Measurements from ENCODE around the gene CASP1.

The CASP1 gene

GRCh38 chr11:105027678-105028077 is 7.3 kb downstream of the CASP1 start:
- Histone ChIP-seq H3K9me3 (ENCODE audit: control insufficient read depth, insufficient read depth, low read length) (no peaks in the 10 kb centered on the region; the same call in 1 of the 2 replicates), H3K4me1 (ENCODE audit: insufficient read depth, low read length) (no peaks in the 10 kb centered on the region), H3K9ac (ENCODE audit: low read depth, low read length) (no peak overlapping the region), H3K36me3 (ENCODE audit: insufficient read depth, low read length) (no peaks in the 10 kb centered on the region)

GRCh38 chr11:105024394-105024793 is 10.6 kb downstream of the CASP1 start:
- Histone ChIP-seq H3K9me3 (ENCODE audit: control insufficient read depth, insufficient read depth, low read length) (no peaks in the 10 kb centered on the region; the same call in 1 of the 2 replicates), H3K4me1 (ENCODE audit: insufficient read depth, low read length) (no peaks in the 10 kb centered on the region), H3K9ac (ENCODE audit: low read depth, low read length) (no peak overlapping the region), H3K36me3 (ENCODE audit: insufficient read depth, low read length) (no peaks in the 10 kb centered on the region)

DNA sequence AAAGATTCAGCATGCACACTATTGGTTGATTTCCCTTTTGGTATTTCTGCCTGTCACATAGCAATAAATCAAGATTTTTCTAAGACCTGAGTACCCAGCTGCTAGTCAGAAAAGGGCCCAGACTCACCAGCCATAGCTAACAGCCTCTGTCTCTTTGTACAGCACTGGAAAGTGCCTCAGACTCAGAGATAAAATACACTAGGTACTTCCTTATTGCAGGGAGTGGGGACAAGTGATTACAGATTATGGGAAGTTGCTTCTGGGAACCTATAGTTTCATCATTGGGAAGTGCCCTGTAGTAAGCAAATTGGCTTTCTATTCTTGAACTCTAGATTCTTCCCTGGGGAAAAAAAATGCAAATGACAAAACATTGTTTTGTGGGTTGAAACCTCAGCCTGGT is 11.9 kb downstream of the CASP1 start, which contains the start of gene CASP5:
TSS of gene CASP5 (minus strand) at position 166 of the 400 bp plus-strand sequence. CDS start at position 134, 32 bp downstream.
- H3K9ac ChIP-seq (ENCODE audit: low read depth, low read length) = no peak within 1 kb of the TSS
- no peaks in the 10 kb centered on the region for H3K36me3 ChIP-seq (ENCODE audit: insufficient read depth, low read length)
- no peaks in the 10 kb centered on the region; the same call in 1 of the 2 replicates for H3K9me3 ChIP-seq (ENCODE audit: control insufficient read depth, insufficient read depth, low read length)
- no peaks in the 10 kb centered on the region for H3K4me1 ChIP-seq (ENCODE audit: insufficient read depth, low read length)

- Histone ChIP-seq H3K9me3 (ENCODE audit: control insufficient read depth, insufficient read depth, low read length) (no peaks in the 10 kb centered on the region; the same call in 1 of the 2 replicates), H3K9ac (ENCODE audit: low read depth, low read length) (no peak overlapping the region), H3K4me1 (ENCODE audit: insufficient read depth, low read length) (no peaks in the 10 kb centered on the region), H3K36me3 (ENCODE audit: insufficient read depth, low read length) (no peaks in the 10 kb centered on the region)
Measured at GRCh38 chr11:105022527-105022926, 12.4 kb downstream of the CASP1 start.

- Histone ChIP-seq H3K9me3 (ENCODE audit: control insufficient read depth, insufficient read depth, low read length) (no peaks in the 10 kb centered on the region), H3K9ac (ENCODE audit: low read depth, low read length) (no peak overlapping the region), H3K4me1 (ENCODE audit: insufficient read depth, low read length) (peaks cover 7% of the 10 kb centered on the region; the same call in 1 of the 2 replicates), H3K36me3 (ENCODE audit: insufficient read depth, low read length) (no peaks in the 10 kb centered on the region)
Measured at GRCh38 chr11:105007463-105007862, 27.5 kb downstream of the CASP1 start.

- Histone ChIP-seq H3K4me1 (ENCODE audit: insufficient read depth, low read length) (peaks cover 7% of the 10 kb centered on the region; the same call in 1 of the 2 replicates), H3K9ac (ENCODE audit: low read depth, low read length) (no peak overlapping the region), H3K36me3 (ENCODE audit: insufficient read depth, low read length) (no peaks in the 10 kb centered on the region), H3K9me3 (ENCODE audit: control insufficient read depth, insufficient read depth, low read length) (no peaks in the 10 kb centered on the region)
Measured at GRCh38 chr11:105005451-105005845, 29.5 kb downstream of the CASP1 start.

DNA sequence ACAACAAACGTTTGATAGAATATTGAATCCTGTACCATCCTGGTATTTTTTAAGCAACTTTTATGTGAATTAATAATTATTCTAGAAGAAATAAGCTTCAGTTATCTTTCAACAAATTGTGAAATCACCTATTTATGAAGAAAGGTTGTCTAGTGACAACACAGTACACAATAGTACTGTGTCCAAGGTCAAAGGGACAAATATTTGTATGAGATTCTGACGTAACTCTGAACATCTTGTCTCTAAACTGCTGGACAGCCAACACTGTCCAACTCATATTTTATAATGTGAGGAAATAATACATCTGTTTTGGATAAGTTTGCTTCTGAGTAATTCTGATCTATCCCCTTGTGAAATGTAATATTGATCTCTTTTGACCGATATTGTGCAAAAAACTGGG is 30.9 kb downstream of the CASP1 start:
- H3K36me3 ChIP-seq (ENCODE audit: insufficient read depth, low read length) = no peaks in the 10 kb centered on the region
- no peaks in the 10 kb centered on the region for H3K9me3 ChIP-seq (ENCODE audit: control insufficient read depth, insufficient read depth, low read length)
- H3K4me1 ChIP-seq (ENCODE audit: insufficient read depth, low read length) = peaks cover 7% of the 10 kb centered on the region; the same call in 1 of the 2 replicates
- H3K9ac ChIP-seq (ENCODE audit: low read depth, low read length) = no peak overlapping the region

- Histone ChIP-seq H3K4me1 (ENCODE audit: insufficient read depth, low read length) (peaks cover 7% of the 10 kb centered on the region; the same call in 1 of the 2 replicates), H3K9me3 (ENCODE audit: control insufficient read depth, insufficient read depth, low read length) (no peaks in the 10 kb centered on the region), H3K9ac (ENCODE audit: low read depth, low read length) (no peak overlapping the region), H3K36me3 (ENCODE audit: insufficient read depth, low read length) (no peaks in the 10 kb centered on the region)
Measured at GRCh38 chr11:105003151-105003550, 31.8 kb downstream of the CASP1 start.

DNA sequence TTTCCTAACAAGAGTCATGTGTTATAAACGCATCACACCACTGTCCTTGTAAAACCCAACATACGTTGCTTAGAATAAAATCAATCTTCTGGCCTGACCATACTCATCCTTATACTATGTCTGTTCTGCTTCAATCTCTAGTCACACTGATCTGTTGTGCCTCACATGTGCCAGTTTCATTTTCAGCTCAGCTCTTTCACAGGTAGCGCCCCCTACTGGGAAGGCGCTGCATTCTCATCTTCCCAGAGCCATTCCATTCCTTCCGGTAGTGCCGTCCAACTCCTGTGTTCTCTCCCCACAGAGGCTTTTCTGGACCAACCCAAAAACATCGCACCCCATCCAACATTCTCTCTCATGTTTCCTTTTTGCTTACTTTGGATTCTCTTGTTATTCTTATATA is 34.1 kb downstream of the CASP1 start:
- no peaks in the 10 kb centered on the region for H3K36me3 ChIP-seq (ENCODE audit: insufficient read depth, low read length)
- no peak overlapping the region for H3K9ac ChIP-seq (ENCODE audit: low read depth, low read length)
- peaks cover 7% of the 10 kb centered on the region; the same call in 1 of the 2 replicates for H3K4me1 ChIP-seq (ENCODE audit: insufficient read depth, low read length)
- no peaks in the 10 kb centered on the region for H3K9me3 ChIP-seq (ENCODE audit: control insufficient read depth, insufficient read depth, low read length)

GRCh38 chr11:105000167-105000566 is 34.8 kb downstream of the CASP1 start:
- H3K9ac ChIP-seq (ENCODE audit: low read depth, low read length) = no peak overlapping the region
- H3K9me3 ChIP-seq (ENCODE audit: control insufficient read depth, insufficient read depth, low read length) = no peaks in the 10 kb centered on the region
- peaks cover 2% of the 10 kb centered on the region; the same call in 1 of the 2 replicates for H3K4me1 ChIP-seq (ENCODE audit: insufficient read depth, low read length)
- no peaks in the 10 kb centered on the region for H3K36me3 ChIP-seq (ENCODE audit: insufficient read depth, low read length)

- Histone ChIP-seq H3K9me3 (ENCODE audit: control insufficient read depth, insufficient read depth, low read length) (no peaks in the 10 kb centered on the region), H3K9ac (ENCODE audit: low read depth, low read length) (no peak overlapping the region), H3K36me3 (ENCODE audit: insufficient read depth, low read length) (no peaks in the 10 kb centered on the region), H3K4me1 (ENCODE audit: insufficient read depth, low read length) (no peaks in the 10 kb centered on the region)
Measured at GRCh38 chr11:104999721-105000120, 35.2 kb downstream of the CASP1 start.

DNA sequence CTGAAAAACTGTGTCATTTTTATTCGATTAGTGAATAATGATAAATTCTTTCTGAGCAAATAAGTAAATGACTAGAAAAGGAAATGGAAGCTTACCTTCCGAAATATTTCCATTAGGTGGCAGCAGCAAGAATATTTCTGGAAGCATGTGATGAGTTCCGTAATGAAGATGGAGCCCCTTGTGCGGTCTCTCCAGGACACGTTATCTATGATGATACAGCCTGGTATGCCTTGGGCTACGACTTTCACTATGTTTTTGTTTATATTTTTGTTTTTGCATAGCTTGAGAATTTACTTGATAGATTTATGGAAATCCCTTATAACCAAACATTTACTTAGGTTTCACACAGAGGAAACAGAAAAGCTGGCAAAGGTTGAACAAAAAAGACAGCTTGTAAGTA is 37.7 kb downstream of the CASP1 start:
- Histone ChIP-seq H3K4me1 (ENCODE audit: insufficient read depth, low read length) (no peaks in the 10 kb centered on the region), H3K9me3 (ENCODE audit: control insufficient read depth, insufficient read depth, low read length) (no peaks in the 10 kb centered on the region), H3K9ac (ENCODE audit: low read depth, low read length) (no peak overlapping the region), H3K36me3 (ENCODE audit: insufficient read depth, low read length) (no peaks in the 10 kb centered on the region)

- no peak overlapping the region for H3K9ac ChIP-seq (ENCODE audit: low read depth, low read length)
Measured at GRCh38 chr11:104995001-104995408, 39.9 kb downstream of the CASP1 start.

DNA sequence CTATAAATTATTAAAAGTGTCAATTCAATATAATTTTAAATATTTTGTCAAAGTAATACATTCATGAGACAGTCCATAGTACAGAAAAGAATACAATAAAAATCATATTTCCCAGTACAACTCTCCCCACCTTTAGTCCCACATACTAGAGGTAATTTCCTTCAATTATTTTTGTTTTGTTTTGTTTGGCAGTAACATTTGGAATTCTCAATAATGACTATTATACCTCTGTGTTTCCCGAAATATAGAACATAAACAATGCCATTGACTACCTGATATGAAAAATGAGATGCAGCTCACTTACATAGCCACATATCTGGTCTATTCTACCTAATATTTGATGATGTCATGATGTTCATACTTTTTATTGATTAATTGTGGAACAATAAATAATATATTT is 42.2 kb downstream of the CASP1 start:
- Histone ChIP-seq H3K4me1 (ENCODE audit: insufficient read depth, low read length) (no peaks in the 10 kb centered on the region), H3K9ac (ENCODE audit: low read depth, low read length) (no peak overlapping the region), H3K36me3 (ENCODE audit: insufficient read depth, low read length) (no peaks in the 10 kb centered on the region), H3K9me3 (ENCODE audit: control insufficient read depth, insufficient read depth, low read length) (no peaks in the 10 kb centered on the region)

More at GRCh38 chr11:104995001-104995408, 39.9 kb downstream of the CASP1 start:
- no peaks in the 10 kb centered on the region for H3K9me3 ChIP-seq (ENCODE audit: control insufficient read depth, insufficient read depth, low read length)
- H3K4me1 ChIP-seq (ENCODE audit: insufficient read depth, low read length) = no peaks in the 10 kb centered on the region
- H3K36me3 ChIP-seq (ENCODE audit: insufficient read depth, low read length) = no peaks in the 10 kb centered on the region

DNA sequence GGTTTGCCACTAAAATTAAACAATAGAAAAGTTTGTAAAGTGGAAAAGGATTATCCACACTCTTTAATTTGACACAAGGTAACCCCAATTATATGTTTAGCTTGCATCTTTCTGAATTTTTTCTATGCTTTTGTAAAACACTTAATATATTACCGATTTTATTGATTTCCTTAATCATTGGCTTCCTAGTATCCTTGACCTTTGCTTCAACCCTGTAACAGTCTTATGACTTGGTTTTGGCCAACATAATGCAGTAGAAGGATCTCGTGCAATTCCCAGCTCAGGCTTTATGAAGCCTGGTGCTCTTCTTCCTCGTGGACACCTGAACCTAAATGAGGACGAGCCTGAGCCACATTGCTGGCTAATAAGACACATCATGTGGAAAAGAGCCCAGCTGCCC is 43.0 kb downstream of the CASP1 start:
- Histone ChIP-seq H3K36me3 (ENCODE audit: insufficient read depth, low read length) (no peaks in the 10 kb centered on the region), H3K9me3 (ENCODE audit: control insufficient read depth, insufficient read depth, low read length) (no peaks in the 10 kb centered on the region), H3K4me1 (ENCODE audit: insufficient read depth, low read length) (no peaks in the 10 kb centered on the region), H3K9ac (ENCODE audit: low read depth, low read length) (no peak overlapping the region)

DNA sequence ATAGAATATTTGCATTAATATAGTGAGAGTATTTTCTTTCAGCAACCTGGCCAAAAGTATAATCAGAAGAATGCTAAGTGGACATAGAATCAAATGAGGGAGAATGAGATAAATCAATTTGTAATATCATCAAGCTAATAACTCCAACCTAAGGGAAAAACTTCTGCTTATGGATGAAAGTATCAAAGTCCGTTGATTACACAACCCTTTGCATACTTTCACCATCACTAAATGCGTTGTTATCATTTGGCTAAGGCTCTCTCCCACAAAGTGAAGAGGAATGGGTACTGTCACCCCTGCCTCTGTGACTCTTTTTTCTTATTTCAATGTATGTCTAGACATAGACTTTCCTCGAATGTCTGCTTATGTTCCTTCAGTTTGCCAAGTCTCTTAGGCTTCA is 50.1 kb downstream of the CASP1 start:
- no peak overlapping the region for H3K9ac ChIP-seq (ENCODE audit: low read depth, low read length)
- H3K9me3 ChIP-seq (ENCODE audit: control insufficient read depth, insufficient read depth, low read length) = no peaks in the 10 kb centered on the region
- no peaks in the 10 kb centered on the region for H3K36me3 ChIP-seq (ENCODE audit: insufficient read depth, low read length)

More for the DNA sequence above, 50.1 kb downstream of the CASP1 start:
- H3K4me1 ChIP-seq (ENCODE audit: insufficient read depth, low read length) = no peaks in the 10 kb centered on the region
